Endodermal cell (in vitro differentiated cells): ENCODE data around the gene OCA2. TPM values are rescaled to one million over a fixed set of nuclear protein-coding genes. Genes with fewer than 3 reads are reported as not detected.

Experiments
- DNase-seq: peaks from one replicate; pipeline ENCODE4 v3.0.0-alpha.2; 2017
- H3K27ac ChIP-seq: 2 replicates; pipeline ENCODE4 v1.5.1; 2013; ENCODE audit warnings: mild to moderate bottlenecking, low read depth, low read length, moderate library complexity
- H3K27me3 ChIP-seq: 2 replicates; pipeline ENCODE4 v1.6.1; 2013; ENCODE audit warnings: mild to moderate bottlenecking, low read length, moderate library complexity; ENCODE audit not compliant: insufficient read depth, control insufficient read depth, poor library complexity, severe bottlenecking
- H3K36me3 ChIP-seq: 2 replicates; pipeline ENCODE4 v1.7.0; 2013; ENCODE audit warnings: mild to moderate bottlenecking, low read length, moderate library complexity; ENCODE audit not compliant: control insufficient read depth, insufficient read depth
- H3K4me1 ChIP-seq: one replicate; pipeline ENCODE4 v1.7.0; 2013; ENCODE audit warnings: low read length; ENCODE audit not compliant: control insufficient read depth, insufficient read depth
- H3K4me3 ChIP-seq: 2 replicates; pipeline ENCODE4 v1.5.1; 2013; ENCODE audit warnings: mild to moderate bottlenecking, low read length, moderate library complexity
- H3K9ac ChIP-seq: 2 replicates; pipeline ENCODE4 v1.6.1; 2013; ENCODE audit warnings: mild to moderate bottlenecking, low read length, moderate library complexity; ENCODE audit not compliant: poor library complexity, severe bottlenecking; ENCODE audit errors: extremely low read depth
- H3K9me3 ChIP-seq: 2 replicates; pipeline ENCODE4 v1.6.1; 2013; ENCODE audit warnings: mild to moderate bottlenecking, low read length, moderate library complexity; ENCODE audit not compliant: control insufficient read depth
- H3K27ac Mint-ChIP-seq: 2 replicates; pipeline ENCODE4 v1.8.0; 2020; ENCODE audit warnings: mixed read lengths
- H3K27me3 Mint-ChIP-seq: 2 replicates; pipeline ENCODE4 v1.8.0; 2021; ENCODE audit warnings: mild to moderate bottlenecking, mixed read lengths; ENCODE audit not compliant: insufficient read depth
- H3K36me3 Mint-ChIP-seq: 2 replicates; pipeline ENCODE4 v1.8.0; 2020; ENCODE audit warnings: low read depth, mixed read lengths
- H3K4me1 Mint-ChIP-seq: 2 replicates; pipeline ENCODE4 v1.8.0; 2020; ENCODE audit warnings: mixed read lengths
- H3K4me3 Mint-ChIP-seq: 2 replicates; pipeline ENCODE4 v1.8.0; 2020; ENCODE audit warnings: mild to moderate bottlenecking, moderate library complexity, mixed read lengths
- H3K9me3 Mint-ChIP-seq: 2 replicates; pipeline ENCODE4 v1.8.0; 2020; ENCODE audit warnings: mild to moderate bottlenecking, mixed read lengths
- CTCF ChIP-seq: fragments of 200-600 bp; sonication (generic); conservative IDR thresholded peaks from 2 replicates; pipeline ENCODE4 v1.5.0; 2021; ENCODE audit warnings: antibody characterized with exemption, mild to moderate bottlenecking
- WGBS, 2 experiments: methylation state at CpG; one replicate each; pipeline versions ENCODE4 v1.1.5 to v1.1.7; 2013; ENCODE audit warnings: missing lambda C conversion rate in 2 of 2, mixed read lengths in 1 of 2; ENCODE audit not compliant: insufficient coverage in 1 of 2, insufficient read length in 1 of 2; 5-methylcytosine and 5-hydroxymethylcytosine counted together
- total RNA-seq, 2 donors: library from RNA; stranded (reverse); fragmentation: NEBNext Ultra II Directional in 1 of 2; extraction: Animal tissue kit (Norgen Biotek cat#: 25700) in 1 of 2; gene quantifications; 2 replicates in 1 of 2; 3 replicates in 1 of 2; pipeline ENCODE4 v1.2.1, GENCODE V29; 2021

OCA2 gene
- total RNA-seq, 2 donors from 2014 or later = 0.29 to 0.84 TPM

DNA sequence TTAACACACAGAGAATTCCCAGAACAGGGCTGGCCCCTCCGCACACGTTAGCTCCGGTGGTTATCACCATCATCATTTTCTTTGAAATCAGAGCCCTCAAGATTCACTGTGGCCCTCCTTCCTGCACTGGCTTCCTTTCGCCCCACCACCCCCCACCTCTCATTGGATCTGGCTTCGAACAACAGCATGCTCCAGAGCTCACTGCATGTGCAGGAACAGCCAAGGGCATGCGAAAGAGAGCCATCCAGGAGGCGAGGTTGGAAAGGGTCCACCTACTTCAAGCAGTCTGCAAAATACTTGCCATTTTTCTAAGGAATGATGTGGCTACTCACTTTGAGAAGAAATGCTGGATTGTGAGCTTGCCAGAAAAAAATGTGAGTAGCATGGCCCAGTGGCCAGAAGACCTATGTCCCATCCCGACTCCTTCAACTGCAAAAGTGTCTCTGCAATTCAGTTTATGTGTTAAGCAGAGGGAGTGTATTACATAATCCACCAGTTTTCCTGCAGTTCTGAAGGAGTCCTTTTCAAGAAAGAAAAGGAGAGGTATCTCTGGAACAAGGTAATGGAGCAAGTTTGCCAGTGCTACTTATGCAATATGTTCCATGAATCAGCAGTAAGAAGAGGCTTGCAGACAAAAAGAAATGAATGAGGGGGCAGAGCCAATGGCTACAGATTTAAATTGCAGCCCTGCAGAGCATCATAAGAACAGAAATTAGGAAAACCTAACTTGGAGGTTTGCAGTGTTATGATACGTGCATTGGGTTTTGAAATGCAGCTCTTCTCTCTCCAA, 92.8 kb downstream of the OCA2 start:
- no peak overlapping the region for H3K27ac ChIP-seq
- no peak overlapping the region for H3K4me3 Mint-ChIP-seq
- no peaks in the 10 kb centered on the region for H3K4me1 Mint-ChIP-seq
- no peak for DNase-seq
- no peak overlapping the region for H3K9ac ChIP-seq
- no peaks in the 10 kb centered on the region for H3K36me3 Mint-ChIP-seq
- H3K4me3 ChIP-seq = no peak overlapping the region
- no peaks in the 10 kb centered on the region for H3K27me3 Mint-ChIP-seq
- no peaks in the 10 kb centered on the region for H3K36me3 ChIP-seq
- no peaks in the 10 kb centered on the region for H3K9me3 ChIP-seq
- WGBS, 2 experiments = 94 to 96% methylated on average over 5 to 9 of the region's 9 CpGs
- no peak for TF ChIP-seq CTCF
- no peaks in the 10 kb centered on the region for H3K9me3 Mint-ChIP-seq
- no peaks in the 10 kb centered on the region for H3K27me3 ChIP-seq
- no peak overlapping the region for H3K27ac Mint-ChIP-seq
- H3K4me1 ChIP-seq = no peaks in the 10 kb centered on the region

DNA sequence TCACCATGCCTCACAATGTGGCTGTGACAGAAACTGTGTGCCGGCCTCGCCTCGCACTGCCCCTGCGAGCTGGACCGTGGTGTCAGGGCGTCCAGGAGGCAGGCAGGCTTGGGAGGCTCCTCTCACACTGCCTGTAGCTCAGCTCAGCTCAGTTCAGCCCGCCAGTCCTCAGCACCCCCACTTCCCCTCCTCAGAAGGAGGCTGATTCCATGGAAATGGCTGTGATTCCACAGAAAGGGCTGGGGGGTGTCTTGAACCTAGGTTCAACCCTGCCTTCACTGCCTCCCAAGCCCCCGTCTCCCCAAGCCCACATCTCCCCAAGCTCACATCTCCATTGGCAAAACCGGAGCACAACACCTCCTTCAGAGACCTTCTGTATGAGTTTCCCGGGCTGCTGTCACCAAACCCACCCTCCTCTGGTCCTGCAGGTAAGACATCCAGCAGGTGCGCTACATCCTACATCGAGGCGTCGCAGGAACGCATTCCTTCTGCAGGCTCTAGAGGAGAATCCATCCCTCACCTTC, 94.0 kb downstream of the OCA2 start:
- no peak for TF ChIP-seq CTCF
- H3K4me1 ChIP-seq = no peaks in the 10 kb centered on the region
- H3K4me3 ChIP-seq = no peak overlapping the region
- Mint-ChIP-seq H3K36me3 (no peaks in the 10 kb centered on the region), H3K27ac (no peak overlapping the region), H3K9me3 (no peaks in the 10 kb centered on the region), H3K27me3 (no peaks in the 10 kb centered on the region), H3K4me3 (no peak overlapping the region), H3K4me1 (no peaks in the 10 kb centered on the region)
- H3K9ac ChIP-seq = no peak overlapping the region
- no peaks in the 10 kb centered on the region for H3K27me3 ChIP-seq
- no peaks in the 10 kb centered on the region for H3K9me3 ChIP-seq
- no peak for DNase-seq
- no peaks in the 10 kb centered on the region for H3K36me3 ChIP-seq
- no peak overlapping the region for H3K27ac ChIP-seq
- WGBS, 2 experiments = 91 to 97% methylated on average over 7 to 15 of the region's 15 CpGs

GRCh38 chr15:28004143-28005003, 94.7 kb downstream of the OCA2 start:
- Histone ChIP-seq H3K36me3 (no peaks in the 10 kb centered on the region), H3K4me1 (no peaks in the 10 kb centered on the region), H3K27me3 (no peaks in the 10 kb centered on the region), H3K27ac (no peak overlapping the region), H3K9ac (no peak overlapping the region), H3K9me3 (no peaks in the 10 kb centered on the region), H3K4me3 (no peak overlapping the region)
- Mint-ChIP-seq H3K4me3 (no peak overlapping the region), H3K27me3 (no peaks in the 10 kb centered on the region), H3K36me3 (no peaks in the 10 kb centered on the region), H3K4me1 (no peaks in the 10 kb centered on the region), H3K9me3 (no peaks in the 10 kb centered on the region), H3K27ac (peak overlapping the region; percentile 7)
- 90 to 95% methylated on average over 8 to 24 of the region's 24 CpGs for WGBS, 2 experiments
- no peak for TF ChIP-seq CTCF
- no peak for DNase-seq
